Caco-2 (cell line): ENCODE measurements around the gene CRTC1. TPM values are rescaled to one million over a fixed set of nuclear protein-coding genes. Genes with fewer than 3 reads are reported as not detected.

ENCODE experiments used
- BruUV-seq: library from RNA; stranded (reverse); fragments of 400-500 nt; replicated peaks from 2 replicates; lab custom pipeline; 2021; lab: Mats Ljungman, UMichigan
- CTCF ChIA-PET: fragments of 300-600 bp; sonication (Branson Sonifier 250); formaldehyde crosslinking; loops from one replicate; lab custom pipeline; 2022; ENCODE audit warnings: antibody characterized with exemption; lab: Charles Lee
- POLR2A ChIA-PET: fragments of 300-600 bp; sonication (Branson Sonifier 250); formaldehyde crosslinking; loops from one replicate; lab custom pipeline; 2022; ENCODE audit warnings: antibody characterized with exemption; lab: Charles Lee
- DNase-seq, 2 experiments: peaks; one replicate each; pipeline versions ENCODE4 v3.0.0 to v3.0.0-alpha.2; 2020 to 2022
- H3K27me3 ChIP-seq: replicated peaks from 2 replicates; pipeline ENCODE4 v1.6.0; 2011; ENCODE audit warnings: low read length; ENCODE audit not compliant: control insufficient read depth, insufficient read depth
- H3K36me3 ChIP-seq: 2 replicates; pipeline ENCODE4 v1.5.1; 2011; ENCODE audit warnings: low read length; ENCODE audit not compliant: control insufficient read depth, insufficient read depth
- H3K4me1 ChIP-seq: fragments of 250-450 bp; sonication (Bioruptor Pico); 2 replicates; pipeline ENCODE4 v1.5.1; 2020; ENCODE audit warnings: mild to moderate bottlenecking
- H3K4me3 ChIP-seq: 2 replicates; pipeline ENCODE4 v1.5.1; 2011; ENCODE audit warnings: low read depth, mild to moderate bottlenecking, control low read depth, low read length
- H3K9me3 ChIP-seq: fragments of 250-450 bp; sonication (Bioruptor Pico); 2 replicates; pipeline ENCODE4 v1.5.1; 2020; ENCODE audit warnings: mild to moderate bottlenecking, moderate library complexity
- H3K27ac Mint-ChIP-seq: one replicate; pipeline ENCODE4 v1.8.0; 2022; ENCODE audit warnings: mixed read lengths; ENCODE audit not compliant: unreplicated experiment
- H3K27me3 Mint-ChIP-seq: one replicate; pipeline ENCODE4 v1.8.0; 2022; ENCODE audit warnings: mixed read lengths; ENCODE audit not compliant: insufficient read depth, unreplicated experiment
- H3K36me3 Mint-ChIP-seq: one replicate; pipeline ENCODE4 v1.8.0; 2022; ENCODE audit warnings: mild to moderate bottlenecking, mixed read lengths; ENCODE audit not compliant: insufficient read depth, unreplicated experiment
- H3K4me1 Mint-ChIP-seq: one replicate; pipeline ENCODE4 v1.8.0; 2022; ENCODE audit warnings: low read depth, mixed read lengths; ENCODE audit not compliant: unreplicated experiment
- H3K4me3 Mint-ChIP-seq: one replicate; pipeline ENCODE4 v1.8.0; 2022; ENCODE audit warnings: mild to moderate bottlenecking, moderate library complexity, mixed read lengths; ENCODE audit not compliant: unreplicated experiment
- H3K9me3 Mint-ChIP-seq: one replicate; pipeline ENCODE4 v1.8.0; 2022; ENCODE audit warnings: mixed read lengths; ENCODE audit not compliant: unreplicated experiment
- intact Hi-C: fragments of 100-400 bp; cut with micrococcal nuclease; formaldehyde crosslinking; loops from one replicate; pipeline ENCODE4 v1.10.0; 2022; ENCODE audit not compliant: unreplicated experiment
- total RNA-seq: library from RNA; stranded (reverse); gene quantifications from 2 replicates; pipeline ENCODE4 v1.2.3, GENCODE V29; 2022
- TF ChIP-seq, protein P1 (sequence below), 2 experiments: fragments of 200-600 bp in 1 of 2; IDR thresholded peaks; 1 replicate in 1 of 2; 2 replicates in 1 of 2; pipeline versions ENCODE4 v1.5.1 to v1.8.0; 2011 to 2022; ENCODE audit warnings: antibody characterized with exemption in 1 of 2, control low read depth in 1 of 2, inconsistent platforms in 1 of 2, low read depth in 1 of 2, low read length in 1 of 2, mild to moderate bottlenecking in 1 of 2, moderate library complexity in 1 of 2; ENCODE audit not compliant: insufficient read depth in 1 of 2, severe bottlenecking in 1 of 2, unreplicated experiment in 1 of 2

The CRTC1 gene
- total RNA-seq, 1 experiment from 2014 or later = 13.8 TPM

DNA sequence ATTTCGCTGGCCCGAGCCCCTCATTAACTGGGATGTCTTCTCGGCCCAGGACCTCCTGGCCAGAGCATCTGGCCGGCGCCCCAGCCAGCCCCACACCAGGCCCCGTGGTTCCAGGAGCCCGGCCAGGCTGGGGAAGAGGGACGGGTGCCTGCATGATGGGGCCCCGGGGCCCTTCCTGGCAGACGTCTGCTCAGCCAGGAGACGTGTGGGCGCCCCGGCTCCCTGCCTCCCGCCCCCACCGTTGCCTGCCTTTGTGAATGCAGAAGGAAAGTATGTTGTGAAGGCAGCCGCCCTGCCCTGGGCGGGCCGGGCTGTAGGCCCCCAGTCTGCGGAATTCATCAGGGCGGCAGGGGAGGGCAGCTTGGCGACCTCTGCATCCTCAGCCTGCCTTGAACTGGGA lies 112.1 kb downstream of the CRTC1 start:
- Mint-ChIP-seq H3K36me3 (no peaks in the 10 kb centered on the region), H3K4me1 (peaks cover 1% of the 10 kb centered on the region), H3K4me3 (no peak overlapping the region), H3K27ac (no peak overlapping the region), H3K27me3 (peaks cover 3% of the 10 kb centered on the region), H3K9me3 (no peaks in the 10 kb centered on the region)
- Histone ChIP-seq H3K9me3 (no peaks in the 10 kb centered on the region), H3K4me1 (peaks cover 6% of the 10 kb centered on the region), H3K27me3 (no peaks in the 10 kb centered on the region), H3K4me3 (no peak overlapping the region), H3K36me3 (no peaks in the 10 kb centered on the region)
- BruUV-seq = no TSS peak
- ChIA-PET CTCF (interaction anchor here (0.6 kb wide), 1 partner anchor 323 kb away, joined by 3 read pairs; no protein-coding TSS in a partner anchor), POLR2A (no interaction called here)
- TF ChIP-seq, protein P1, sequence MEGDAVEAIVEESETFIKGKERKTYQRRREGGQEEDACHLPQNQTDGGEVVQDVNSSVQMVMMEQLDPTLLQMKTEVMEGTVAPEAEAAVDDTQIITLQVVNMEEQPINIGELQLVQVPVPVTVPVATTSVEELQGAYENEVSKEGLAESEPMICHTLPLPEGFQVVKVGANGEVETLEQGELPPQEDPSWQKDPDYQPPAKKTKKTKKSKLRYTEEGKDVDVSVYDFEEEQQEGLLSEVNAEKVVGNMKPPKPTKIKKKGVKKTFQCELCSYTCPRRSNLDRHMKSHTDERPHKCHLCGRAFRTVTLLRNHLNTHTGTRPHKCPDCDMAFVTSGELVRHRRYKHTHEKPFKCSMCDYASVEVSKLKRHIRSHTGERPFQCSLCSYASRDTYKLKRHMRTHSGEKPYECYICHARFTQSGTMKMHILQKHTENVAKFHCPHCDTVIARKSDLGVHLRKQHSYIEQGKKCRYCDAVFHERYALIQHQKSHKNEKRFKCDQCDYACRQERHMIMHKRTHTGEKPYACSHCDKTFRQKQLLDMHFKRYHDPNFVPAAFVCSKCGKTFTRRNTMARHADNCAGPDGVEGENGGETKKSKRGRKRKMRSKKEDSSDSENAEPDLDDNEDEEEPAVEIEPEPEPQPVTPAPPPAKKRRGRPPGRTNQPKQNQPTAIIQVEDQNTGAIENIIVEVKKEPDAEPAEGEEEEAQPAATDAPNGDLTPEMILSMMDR (IDR thresholded peaks at IDR 0.05; ENCODE audit: insufficient read depth in 1 of 2, low read depth in 1 of 2, low read length in 1 of 2, severe bottlenecking in 1 of 2, unreplicated experiment in 1 of 2) = no peak
- intact Hi-C loops = loop anchor here (5.0 kb wide), 1 partner anchor 37 kb away; the partner anchor contains the start of gene UPF1
- peak in 1 of 2 experiments; percentile 40 for DNase-seq

DNA sequence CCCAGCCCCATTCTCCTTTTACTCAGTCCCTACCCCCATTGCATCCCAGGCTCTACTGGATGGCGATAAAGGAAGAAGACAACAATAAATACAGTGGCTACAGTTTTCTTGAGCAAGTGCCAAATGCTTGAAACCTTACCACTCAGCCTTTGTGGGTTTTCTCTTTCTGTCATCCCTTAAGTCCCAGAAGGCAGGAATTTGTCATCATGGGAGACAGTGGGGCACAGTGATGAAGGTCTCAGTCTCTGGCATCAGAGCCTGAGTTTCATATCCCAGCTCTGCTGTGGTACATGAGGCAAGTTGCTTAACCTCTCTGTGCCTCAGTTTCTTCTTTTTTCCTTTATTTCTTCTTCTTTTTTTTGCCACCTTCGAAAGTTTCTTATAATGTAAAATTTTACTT lies 112.8 kb downstream of the CRTC1 start:
- H3K27me3 Mint-ChIP-seq = peaks cover 3% of the 10 kb centered on the region
- POLR2A ChIA-PET = no interaction called here

DNA sequence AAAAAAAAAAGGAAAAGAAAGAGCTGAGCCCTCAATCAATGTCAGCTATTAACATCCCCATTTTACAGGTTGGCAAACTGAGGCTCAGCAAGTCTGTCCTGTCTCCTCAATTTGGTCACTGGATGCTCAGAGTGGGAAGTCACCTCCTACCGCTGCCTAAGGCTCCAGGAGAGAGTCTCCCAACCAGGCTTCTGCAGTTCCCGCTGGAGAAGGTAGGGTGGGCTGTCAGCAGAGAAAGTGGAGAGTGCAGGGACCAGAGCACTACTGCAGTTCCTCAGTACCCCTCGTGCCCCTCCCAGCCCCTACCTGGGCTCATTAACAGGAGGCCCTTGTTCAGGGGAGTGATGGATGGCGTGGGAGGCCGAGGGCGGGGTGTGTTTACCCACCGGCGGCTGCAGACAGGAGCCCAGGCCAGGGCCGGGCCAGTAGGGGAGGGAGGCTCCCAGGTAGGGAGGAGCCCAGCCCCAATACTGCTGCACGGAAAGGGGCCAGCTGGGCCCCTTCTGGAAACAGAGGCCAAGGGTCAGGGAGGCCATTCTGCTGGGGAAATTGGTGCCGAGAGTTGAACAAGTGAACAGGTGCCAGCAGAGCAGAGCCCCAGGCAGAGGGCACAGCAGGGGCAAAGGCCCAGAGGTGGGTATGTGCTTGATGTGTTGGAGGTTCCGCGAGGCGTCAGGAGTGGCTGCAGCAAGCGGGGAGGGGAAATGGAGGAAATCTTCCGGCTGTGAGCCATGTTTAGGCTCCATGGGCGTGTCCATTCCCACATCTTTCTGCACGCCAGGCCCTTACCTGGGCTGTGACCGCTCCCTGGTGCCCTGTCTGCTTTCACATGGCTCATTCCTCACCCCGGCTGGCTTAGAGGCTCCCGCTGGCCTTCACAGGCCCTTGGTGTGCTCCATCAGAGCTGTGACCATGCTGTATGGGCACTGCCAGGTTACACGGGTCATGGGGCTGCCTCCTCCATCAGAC lies 115.2 kb downstream of the CRTC1 start:
- no peaks in the 10 kb centered on the region for H3K36me3 Mint-ChIP-seq
- TF ChIP-seq, protein P1 (IDR thresholded peaks at IDR 0.05; ENCODE audit: insufficient read depth in 1 of 2, low read depth in 1 of 2, low read length in 1 of 2, severe bottlenecking in 1 of 2, unreplicated experiment in 1 of 2) = peak in 1 of 2 experiments; percentile 13
- Histone ChIP-seq H3K36me3 (no peaks in the 10 kb centered on the region), H3K4me3 (no peak overlapping the region), H3K27me3 (no peaks in the 10 kb centered on the region), H3K4me1 (peaks cover 6% of the 10 kb centered on the region), H3K9me3 (no peaks in the 10 kb centered on the region)
- DNase-seq = peak; percentile 67 to 84
- no peaks in the 10 kb centered on the region for H3K27me3 Mint-ChIP-seq
- no TSS peak for BruUV-seq
- ChIA-PET CTCF (interaction anchor here (0.6 to 1.4 kb wide), 2 partner anchors 34 to 58 kb away, joined by 3 to 5 read pairs; partner anchors contain the start of gene UPF1), POLR2A (interaction anchor here (0.6 kb wide), 1 partner anchor 27 kb away, joined by 3 read pairs; no protein-coding TSS in a partner anchor)
- H3K4me1 Mint-ChIP-seq = no peaks in the 10 kb centered on the region
- H3K9me3 Mint-ChIP-seq = no peaks in the 10 kb centered on the region
- intact Hi-C loops = loop anchor here (5.0 kb wide), 1 partner anchor 34 kb away; the partner anchor contains the start of gene UPF1
- no peak overlapping the region for H3K27ac Mint-ChIP-seq
- peak overlapping the region; percentile 47 for H3K4me3 Mint-ChIP-seq

More for the DNA sequence above, 112.8 kb downstream of the CRTC1 start:
- no peaks in the 10 kb centered on the region for H3K4me1 Mint-ChIP-seq
- no peaks in the 10 kb centered on the region for H3K9me3 ChIP-seq
- CTCF ChIA-PET = no interaction called here
- intact Hi-C loops = loop anchor here (5.0 kb wide), 1 partner anchor 36 kb away; the partner anchor contains the start of gene UPF1
- no peaks in the 10 kb centered on the region for H3K36me3 Mint-ChIP-seq
- no peaks in the 10 kb centered on the region for H3K27me3 ChIP-seq
- no peak overlapping the region for H3K27ac Mint-ChIP-seq
- H3K4me1 ChIP-seq = peaks cover 6% of the 10 kb centered on the region
- BruUV-seq = no TSS peak
- H3K9me3 Mint-ChIP-seq = no peaks in the 10 kb centered on the region
- no peak overlapping the region for H3K4me3 ChIP-seq
- H3K36me3 ChIP-seq = no peaks in the 10 kb centered on the region
- H3K4me3 Mint-ChIP-seq = no peak overlapping the region
- DNase-seq = no peak
- TF ChIP-seq, protein P1 (IDR thresholded peaks at IDR 0.05; ENCODE audit: insufficient read depth in 1 of 2, low read depth in 1 of 2, low read length in 1 of 2, severe bottlenecking in 1 of 2, unreplicated experiment in 1 of 2) = no peak
